Fibroblast of skin of right biceps (primary cell): Measurements from ENCODE around the gene ANO3.
"Not testable (repeated sequence)": the region's sequence is repeated elsewhere in the genome, so short reads cannot be mapped to it uniquely, and the experiment has no call there.

ENCODE experiments used
- DNase-seq: peaks from one replicate; pipeline ENCODE4 v3.0.0-alpha.2; 2013

The ANO3 gene

DNA sequence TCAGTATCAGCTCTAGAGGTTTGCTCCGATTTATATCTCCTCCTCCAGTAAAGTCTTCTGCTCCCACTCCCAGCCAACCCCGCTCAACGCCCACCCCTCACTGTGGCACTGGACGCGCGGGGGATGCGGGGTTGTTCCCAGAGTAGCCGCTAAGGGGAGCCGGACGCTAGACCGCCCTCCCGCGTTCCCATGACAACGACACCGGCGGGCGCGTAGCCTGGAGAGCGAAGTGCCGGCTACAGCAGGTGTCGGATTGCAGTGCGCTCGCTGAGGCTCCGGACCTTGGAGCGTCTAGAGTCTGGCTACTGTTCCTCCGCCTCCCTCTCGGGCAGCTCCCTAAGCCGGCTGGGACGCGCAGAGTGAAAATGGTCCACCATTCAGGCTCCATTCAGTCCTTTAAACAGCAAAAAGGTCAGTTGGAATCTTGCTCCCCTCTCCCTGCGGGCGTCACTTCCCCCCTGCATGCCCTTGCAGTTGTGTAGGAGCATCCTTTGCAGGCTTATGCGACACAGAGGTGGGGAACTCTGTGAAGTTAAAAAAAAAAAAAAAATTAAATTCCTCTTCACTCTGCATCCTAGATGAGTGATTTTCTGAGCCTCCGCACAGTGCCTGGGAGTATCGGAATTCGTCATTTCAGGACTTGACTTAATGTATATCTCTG is at the start of gene ANO3:
ANO3 (plus strand) TSS at position 220 of the 661 bp plus-strand sequence; CDS start at position 366, 146 bp downstream.
- peak; percentile 81 for DNase-seq

DNA sequence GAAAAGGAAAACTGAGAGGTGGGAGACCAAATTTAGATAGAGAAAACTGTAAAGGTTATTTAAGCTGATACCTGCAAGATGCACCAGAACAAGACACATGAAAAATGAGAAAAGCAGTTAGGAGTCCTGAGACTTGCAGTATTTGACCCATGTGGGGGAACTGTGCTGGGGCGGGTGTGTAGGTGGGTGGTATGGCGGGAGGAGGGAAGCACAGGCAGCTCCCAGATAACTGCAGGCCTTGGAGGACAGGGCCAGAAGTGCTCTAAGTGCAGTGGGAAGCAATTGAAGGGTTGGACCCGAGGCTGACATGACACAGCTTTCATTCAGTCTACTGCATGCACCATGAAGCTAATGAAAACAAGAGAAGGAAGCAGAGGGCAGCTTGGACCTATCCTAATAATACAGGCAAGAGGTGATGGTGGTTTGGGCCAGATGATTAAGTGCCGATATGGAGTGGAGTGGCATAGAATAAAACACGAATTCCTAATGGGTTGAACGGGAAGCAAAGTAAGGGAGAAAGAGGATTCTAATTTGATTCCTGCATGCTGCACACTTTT is 48.0 kb upstream of the ANO3 start:
- DNase-seq, result no peak

DNA sequence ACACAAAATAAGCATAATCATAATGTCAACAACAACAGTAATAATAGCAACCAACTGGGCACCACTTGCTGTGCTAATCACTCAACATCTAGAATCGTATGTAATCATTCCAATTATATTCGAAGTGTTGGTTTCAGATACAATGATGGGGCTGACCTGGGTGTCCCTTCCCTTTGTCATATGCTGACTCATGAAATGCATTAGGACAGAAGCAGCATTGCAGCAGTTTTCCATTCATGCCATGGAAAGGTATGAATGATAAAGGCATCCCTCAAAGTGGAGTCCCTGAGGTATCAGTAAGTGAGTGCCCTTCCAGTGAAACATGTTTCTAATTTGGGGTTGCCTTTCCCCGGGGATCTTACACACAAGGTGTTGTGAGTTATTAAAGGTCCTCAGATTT is 46.3 kb upstream of the ANO3 start:
- no peak for DNase-seq

DNA sequence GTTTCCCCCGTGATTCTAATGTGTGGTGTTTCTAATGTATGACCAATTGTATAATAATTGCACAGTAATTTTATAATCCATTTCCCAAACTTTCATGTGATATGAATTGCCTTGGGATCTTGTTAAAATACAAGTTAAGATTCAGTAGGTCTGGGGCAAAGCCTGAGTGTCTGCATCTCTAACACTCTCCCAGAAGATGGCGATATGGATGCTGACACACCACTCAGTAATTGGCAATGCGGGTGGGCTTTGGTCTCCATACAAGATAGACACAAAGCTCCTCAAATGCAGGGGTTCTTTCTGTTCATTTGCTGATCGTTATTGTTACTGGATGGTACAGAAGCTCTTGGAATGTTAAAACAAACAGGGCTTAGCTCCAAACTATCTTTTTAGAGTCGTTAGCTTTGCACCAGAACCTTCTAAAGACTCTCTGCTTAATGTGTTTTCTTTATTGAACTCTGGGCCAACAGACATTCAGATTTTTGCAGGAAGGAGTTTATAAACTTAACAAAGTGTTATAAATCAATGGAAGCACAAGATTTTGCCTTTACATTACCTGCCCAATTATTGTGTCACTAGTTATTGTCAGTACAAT is 45.4 kb upstream of the ANO3 start:
- peak; percentile 41 for DNase-seq

DNA sequence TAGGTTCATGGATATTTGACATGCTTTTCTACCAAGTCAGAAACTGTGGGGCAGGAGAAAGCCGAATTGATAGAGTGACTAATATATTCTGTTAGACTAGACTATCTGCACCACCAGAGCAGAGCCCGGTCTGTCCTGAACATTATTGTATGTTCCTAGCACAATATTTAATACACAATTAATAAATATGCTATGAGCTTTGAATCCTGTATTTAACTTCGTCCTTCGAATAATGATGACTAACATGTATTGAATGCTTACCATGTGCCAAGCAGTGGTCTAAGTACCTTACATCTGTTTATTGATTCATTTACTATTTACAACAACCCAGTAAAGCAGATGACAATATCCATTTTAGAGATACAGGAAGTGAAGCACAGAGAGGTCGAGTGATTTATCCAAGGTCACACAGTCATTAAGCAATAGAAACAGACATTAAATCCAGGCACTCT is 44.8 kb upstream of the ANO3 start:
- peak; percentile 42 for DNase-seq

DNA sequence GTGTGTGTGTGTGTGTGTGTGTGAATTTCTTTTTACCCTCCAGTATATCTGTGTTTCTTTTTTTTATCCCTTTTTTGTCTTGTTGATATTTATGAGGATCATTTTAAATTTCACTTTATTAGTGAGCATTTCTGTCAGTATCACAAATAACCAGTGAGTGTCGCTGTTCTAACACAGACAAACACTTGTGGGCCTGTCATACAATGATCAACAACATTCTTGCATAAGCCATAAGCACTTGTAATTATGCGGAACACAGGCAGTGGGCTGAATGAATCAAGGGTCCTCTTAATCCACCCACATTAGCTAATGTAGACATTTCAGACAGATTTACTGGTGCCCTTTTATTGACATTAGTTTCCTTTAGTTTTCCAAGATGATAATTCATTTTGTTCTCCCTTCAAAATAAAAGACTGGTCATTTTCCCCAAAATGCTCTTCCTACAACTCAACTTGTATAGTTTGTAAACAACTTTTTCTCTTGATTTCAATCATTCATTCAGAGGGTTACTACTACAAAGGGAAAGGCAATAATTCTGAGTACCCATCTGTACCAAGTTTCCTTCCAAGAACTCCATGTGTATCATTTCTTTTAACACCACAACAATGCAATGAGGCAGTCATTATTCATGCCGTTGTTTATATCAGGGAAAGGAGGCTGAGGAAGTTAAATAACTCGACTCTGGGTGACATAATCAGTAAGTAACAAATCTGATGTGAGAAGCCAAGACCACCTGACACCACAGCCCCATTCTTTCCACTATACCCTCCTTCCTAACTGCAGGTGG is 34.5 kb upstream of the ANO3 start:
- DNase-seq, result peak; percentile 71

DNA sequence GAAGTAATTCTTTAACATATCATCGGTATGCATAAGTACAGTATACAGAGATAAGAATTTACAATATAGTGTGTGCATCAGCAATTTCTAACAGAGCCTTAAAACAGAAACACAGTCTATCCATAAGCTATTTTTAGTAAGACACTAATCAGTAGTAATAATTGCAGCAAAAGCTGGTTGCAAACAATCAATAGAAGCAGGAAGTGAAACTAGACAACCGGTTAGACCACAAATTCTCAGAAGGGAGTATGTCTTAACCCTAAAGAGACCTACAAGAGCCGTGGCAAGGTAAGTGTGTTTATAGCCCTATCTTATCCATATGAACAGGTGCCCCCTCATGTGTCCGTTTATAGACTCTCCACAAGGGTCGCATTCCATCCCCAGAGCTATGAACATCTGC is 15.6 kb upstream of the ANO3 start:
- DNase-seq, result not testable (repeated sequence)

DNA sequence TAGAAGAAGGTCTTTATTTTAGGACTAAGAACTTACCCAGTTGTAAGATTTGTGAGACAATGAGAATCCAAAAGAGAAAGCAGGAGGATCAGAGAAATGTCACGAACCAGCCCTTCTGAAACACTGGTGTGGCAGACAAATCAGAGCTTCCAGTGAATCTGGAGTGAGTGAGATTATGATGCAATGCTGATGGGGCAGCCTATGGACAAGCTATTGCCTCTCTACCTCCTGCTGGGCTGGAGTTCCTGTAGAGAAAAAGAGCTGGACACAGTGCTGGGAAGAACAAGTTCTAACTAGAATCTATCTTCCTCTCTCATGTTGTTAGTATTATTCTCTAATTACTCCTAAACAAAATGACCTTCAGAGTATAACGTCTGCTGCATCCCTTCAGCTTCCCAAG is 12.0 kb upstream of the ANO3 start:
- peak; percentile 15 for DNase-seq

DNA sequence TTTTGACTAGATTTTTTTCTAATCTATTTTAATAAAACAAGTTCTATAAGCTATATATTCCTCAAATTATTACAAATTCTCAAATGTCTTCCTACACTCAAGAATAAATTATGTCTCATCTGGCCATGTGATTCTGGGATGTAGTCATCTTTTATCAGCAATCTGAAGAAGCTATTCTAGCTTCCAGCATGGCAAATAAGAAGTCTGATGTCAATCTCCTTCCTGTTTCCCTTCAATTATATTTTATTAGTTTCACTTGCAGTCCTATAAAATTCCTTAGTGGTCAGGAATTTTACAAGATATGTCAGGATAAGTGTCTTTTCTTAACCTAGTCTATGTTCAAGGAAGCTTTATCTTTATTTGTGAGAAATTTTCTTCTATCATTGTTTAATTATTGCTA is 10.4 kb upstream of the ANO3 start:
- DNase-seq, result no peak

DNA sequence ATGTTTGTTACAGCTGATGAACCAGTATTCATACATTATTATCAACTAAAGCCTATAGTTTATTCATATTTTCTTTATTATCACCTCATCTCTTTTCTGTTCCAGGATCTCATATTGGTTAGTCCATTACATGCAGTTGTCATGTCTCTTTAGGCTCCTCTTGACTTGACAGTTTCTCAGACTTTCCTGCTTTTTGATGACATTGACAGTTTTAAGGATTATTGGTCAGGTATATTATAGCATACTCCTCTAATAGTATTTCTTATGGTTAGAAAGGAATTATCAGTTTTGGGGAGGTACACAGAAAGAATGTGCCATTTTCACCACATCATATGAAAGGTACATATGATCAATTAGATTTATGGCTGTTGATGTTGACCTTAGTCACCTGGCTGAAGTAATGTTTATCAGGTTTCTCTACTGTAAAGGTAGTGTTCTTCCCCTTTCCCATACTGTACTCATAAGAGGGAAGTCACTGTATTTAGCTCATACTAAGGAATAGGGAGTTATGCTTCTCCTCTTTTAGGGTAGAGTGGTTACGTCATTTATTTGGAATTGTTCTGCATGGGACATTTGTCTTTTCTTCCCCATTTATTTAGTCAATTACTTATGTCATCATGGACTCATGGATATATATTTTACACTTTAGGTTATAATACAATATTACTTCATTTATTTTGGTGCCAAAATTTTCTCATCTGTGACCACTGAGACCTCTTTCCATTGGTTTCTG is 9.4 kb upstream of the ANO3 start:
- no peak for DNase-seq

DNA sequence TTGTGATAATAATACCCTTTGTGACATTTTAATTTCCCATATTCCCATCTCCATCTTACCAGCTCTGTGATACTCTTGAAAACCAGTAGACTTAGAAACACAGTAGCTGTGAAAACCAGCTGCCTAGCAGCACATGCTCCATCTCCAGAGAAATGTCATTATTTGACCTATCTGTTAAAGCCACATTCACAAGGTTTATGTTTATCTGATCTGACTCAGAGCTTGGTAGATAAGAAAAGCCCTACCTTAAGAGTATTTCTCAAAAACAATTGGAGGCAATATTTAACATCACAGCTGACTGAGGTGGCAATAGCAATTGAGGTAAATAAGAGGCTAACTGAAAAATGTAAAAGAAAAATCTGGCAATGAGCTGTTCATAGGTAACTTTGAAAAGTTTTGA is 8.1 kb upstream of the ANO3 start:
- no peak for DNase-seq

DNA sequence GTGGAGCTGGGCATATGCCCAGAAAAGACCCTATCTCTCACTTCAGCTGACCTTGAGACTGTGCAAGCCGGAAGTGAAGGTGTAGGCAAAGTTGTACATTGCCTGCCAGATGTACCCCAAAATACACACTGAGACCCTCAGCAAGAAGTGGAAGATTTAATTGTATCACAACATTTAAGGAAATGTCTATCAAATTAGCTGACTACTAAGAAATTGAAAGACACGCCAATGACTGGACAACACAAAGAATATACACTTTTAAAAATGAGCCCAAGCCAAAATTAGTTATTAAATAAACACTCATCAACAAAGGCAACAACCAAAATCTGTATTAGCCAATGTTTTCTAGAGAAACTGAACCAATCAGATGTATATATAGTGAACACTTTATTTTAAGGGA is 7.7 kb upstream of the ANO3 start:
- no peak for DNase-seq

DNA sequence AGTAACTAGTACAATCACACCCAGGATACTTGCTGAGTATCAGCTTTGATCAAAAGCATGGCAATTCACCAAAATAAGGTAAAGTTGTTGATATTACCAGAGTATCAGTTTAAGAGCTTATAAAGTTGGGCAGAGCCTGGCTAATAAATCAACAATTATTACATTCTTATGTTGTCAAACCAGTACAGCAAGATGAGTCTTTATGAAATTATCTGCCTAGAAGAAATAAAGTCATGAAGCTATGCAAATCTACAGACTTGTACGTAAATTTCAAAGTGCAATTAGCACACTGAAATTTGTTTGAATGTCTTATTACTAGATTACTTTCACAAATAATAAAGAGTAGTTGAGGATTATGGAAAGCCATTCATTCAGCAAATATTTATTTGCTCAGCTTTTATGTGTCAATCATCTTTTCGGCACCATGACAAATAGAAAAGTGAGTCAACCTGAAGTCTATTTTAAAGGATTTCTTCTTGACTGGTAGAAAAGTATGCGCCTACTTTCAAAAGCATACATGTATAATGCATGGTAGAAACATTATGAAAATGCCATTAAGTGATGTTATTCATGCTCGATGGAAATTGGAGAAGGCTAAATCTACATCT is 5.0 kb upstream of the ANO3 start:
- no peak for DNase-seq

DNA sequence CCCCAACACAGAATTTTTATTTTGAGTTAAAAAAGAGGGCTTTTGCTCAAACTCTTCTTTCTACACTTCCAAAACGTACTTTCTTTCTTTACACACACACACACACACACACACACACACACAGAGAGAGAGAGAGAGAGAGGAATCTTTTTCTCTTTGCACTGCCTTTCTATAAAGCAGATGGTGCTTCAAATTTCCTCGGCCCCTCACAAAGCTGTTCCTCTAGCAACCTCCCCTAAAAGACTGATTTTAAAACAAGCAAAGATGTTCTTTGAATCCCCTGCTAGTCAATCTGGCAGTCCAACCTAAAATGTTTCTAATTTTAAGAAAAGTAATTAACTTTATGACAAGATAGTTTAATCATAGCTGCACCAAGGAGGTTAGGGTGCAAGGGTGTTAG is 2.7 kb upstream of the ANO3 start:
- no peak for DNase-seq

DNA sequence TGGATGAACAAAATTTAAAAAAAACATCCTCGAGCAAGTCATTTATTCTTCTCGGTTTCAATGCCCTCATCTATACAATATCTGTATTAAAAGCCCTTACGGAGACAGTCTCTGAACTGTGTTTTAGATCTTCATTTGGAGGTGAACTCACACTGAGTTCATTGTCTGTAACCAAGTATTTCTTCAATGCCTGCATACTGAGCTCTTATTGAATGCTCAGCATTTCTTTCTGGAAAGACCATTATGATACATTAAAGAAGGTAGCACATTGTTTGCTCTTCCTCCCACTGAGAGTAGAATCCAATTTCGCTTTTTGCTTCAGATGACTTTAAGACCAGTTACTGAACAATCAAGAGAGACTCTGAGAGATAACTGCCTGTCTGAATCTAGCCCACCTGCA is 1.7 kb upstream of the ANO3 start:
- no peak for DNase-seq

DNA sequence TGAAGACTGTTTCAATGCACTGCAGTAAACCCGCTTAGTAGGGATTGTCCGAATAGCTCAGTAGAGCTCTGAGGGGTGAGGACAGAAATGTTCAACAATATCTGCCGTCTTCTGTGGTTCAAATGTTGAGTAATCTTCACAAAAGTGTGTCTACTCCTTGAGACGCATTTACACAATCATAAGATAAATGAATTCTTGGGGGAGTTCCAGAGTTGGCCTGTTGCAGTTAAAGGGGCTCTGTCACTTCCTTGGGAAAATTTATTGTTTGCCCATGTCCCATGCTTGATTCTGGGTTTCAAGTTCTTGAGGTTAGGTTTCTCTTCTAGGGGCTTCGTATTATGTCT is 614 bp downstream of the ANO3 start:
- peak; percentile 10 for DNase-seq

DNA sequence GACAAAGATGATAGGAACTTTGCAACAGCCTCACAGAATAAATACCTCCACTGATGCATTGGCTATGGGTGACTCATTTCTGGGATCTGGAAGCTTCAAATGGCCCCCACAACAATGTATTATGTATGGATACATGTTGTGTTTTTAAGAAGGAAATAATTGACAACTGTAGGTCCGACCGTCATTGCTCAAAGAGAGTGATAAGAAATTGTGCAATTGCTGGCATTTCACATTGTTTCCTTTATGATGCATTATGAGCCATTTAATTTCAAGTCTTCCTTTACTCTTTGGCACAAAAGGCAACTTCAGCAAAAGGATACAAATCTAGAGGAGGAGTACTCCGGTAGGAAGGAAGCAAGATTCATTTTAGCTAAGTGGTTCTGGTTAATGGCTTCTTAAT is 2.0 kb downstream of the ANO3 start:
- peak; percentile 13 for DNase-seq

DNA sequence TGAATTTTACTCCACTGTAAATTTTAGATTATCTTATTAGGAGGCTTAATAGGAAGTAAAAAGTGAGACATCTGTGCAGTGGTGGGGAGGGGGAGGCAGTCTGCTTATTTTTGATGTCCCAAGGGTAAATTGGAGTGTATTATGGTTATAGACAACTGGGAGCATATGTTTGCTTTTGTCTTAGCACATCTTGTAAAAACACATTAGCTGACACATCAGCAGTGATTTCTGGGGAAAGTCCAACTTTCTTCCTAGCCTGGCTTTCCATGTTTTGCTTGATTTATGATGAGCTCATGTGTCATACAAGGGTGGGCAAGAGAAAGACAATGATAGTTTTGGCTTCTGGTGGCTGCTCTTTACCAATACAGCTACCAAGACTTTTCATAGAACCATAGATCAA is 4.0 kb downstream of the ANO3 start:
- peak; percentile 53 for DNase-seq

DNA sequence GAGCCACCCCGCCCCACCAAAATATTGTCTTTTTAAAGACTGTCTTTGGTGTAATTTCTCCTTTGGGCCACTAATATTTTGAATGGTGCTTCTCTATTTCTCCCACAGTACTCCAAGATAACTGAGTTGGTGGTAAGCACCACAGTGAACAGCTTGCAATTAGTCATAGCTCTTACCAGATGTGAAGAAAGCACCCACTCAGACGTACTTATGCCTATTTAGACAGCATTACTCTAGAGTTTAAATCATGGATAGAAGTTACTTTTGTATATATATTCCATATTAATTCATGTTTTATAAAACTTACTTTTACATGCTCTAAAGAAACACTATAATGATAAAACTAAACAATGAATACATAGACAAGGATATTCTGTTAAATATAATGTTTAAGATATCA is 12.7 kb downstream of the ANO3 start:
- DNase-seq, result peak; percentile 4

DNA sequence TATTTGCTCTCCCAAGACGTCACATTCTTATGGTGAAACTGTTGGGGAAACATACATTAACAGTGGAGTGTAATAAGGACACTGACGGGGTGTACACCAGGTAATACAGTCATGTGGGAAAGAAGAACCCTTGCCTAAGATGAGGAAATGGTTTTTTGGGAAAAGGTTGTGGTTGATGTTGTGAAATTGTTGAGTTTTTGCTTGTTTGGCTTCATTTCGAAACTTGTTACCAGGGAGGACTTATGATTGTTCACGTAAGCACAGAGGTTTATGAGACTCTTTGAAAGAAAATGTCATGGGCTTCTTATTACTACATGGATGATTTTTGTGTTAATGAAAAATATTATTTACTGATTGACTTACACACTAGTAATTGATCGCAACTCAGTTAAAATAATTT is 16.8 kb downstream of the ANO3 start:
- no peak for DNase-seq

DNA sequence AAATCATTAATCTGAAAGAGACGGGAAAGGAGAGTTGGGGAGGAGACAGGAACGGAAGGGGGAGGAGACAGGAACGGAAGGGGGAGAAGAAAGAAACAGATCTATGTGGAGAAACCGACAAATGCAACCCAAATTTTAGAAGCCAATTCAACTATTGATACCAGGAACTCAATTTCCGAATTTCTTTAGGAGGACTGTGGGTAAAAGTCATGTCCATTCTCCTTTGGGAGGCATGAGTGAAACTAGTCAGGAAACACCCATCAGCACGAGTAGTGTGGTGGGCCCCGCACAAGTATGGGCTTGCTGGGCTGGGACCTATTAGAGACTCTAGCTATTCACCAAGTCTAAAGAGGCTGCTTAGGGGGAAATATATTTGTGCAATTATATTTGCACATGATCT is 18.1 kb downstream of the ANO3 start:
- no peak for DNase-seq

DNA sequence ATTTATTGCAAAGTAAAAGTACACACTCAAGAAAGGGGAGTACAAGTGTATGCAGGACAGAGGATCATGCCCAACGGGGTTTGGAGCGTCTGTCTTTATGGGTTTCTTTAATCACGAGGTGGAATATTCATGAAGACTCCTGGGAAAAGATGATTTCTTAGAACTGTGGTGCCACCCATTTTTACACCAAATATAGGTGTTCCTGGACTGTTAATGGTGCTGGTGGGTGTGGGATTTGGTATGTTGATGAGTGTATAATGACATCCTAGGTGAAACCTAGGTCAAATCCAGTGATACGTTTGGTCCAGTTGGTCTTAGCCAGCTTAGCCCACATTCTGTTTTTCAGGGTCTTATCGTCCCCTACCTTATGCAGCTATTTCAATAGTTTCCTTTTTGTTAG is 21.1 kb downstream of the ANO3 start:
- no peak for DNase-seq

DNA sequence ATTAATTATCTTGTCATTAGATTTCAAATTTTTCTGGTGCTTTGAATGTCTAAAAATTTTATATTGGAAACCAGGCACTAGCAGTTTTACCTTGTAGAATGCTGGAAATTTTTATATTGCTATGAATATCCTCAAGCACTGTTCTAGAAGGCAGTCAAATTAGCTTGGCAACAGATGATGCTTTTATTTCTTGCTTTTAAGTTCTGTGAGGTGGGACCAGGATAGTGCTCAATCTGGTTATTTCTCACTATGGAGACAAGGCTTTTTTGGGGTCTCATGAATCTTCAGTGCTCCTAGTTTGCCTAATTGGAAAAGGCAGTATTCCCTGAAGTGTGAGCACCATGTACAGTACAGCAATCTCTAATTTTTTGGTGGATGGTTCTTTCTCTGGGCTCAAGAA is 27.1 kb downstream of the ANO3 start:
- DNase-seq, result no peak
